ENCODE results near the gene HPSE2.

The HPSE2 gene

GRCh38 chr10:98833542-98833941 is 402.1 kb downstream of the HPSE2 start:
- no peak for DNase-seq (ENCODE audit: low spot score)

GRCh38 chr10:98832738-98833137 is 402.9 kb downstream of the HPSE2 start:
- no peak for DNase-seq (ENCODE audit: low spot score)

- DNase-seq (ENCODE audit: low spot score) = no peak
Measured at GRCh38 chr10:98832196-98832595, 403.5 kb downstream of the HPSE2 start.

GRCh38 chr10:98831391-98831790 is 404.3 kb downstream of the HPSE2 start:
- DNase-seq (ENCODE audit: low spot score) = no peak

GRCh38 chr10:98825741-98826140 is 409.9 kb downstream of the HPSE2 start:
- DNase-seq (ENCODE audit: low spot score) = no peak

- no peak for DNase-seq (ENCODE audit: low spot score)
Measured at GRCh38 chr10:98817396-98817795, 418.3 kb downstream of the HPSE2 start.

- DNase-seq (ENCODE audit: low spot score) = no peak
Measured at GRCh38 chr10:98815039-98815885, 420.4 kb downstream of the HPSE2 start.

- DNase-seq (ENCODE audit: low spot score) = no peak
Measured at GRCh38 chr10:98814470-98814869, 421.2 kb downstream of the HPSE2 start.

- DNase-seq (ENCODE audit: low spot score) = no peak
Measured at GRCh38 chr10:98808282-98808892, 427.3 kb downstream of the HPSE2 start.

GRCh38 chr10:98800263-98800662 is 435.4 kb downstream of the HPSE2 start:
- no peak for DNase-seq (ENCODE audit: low spot score)

GRCh38 chr10:98795467-98795866 is 440.2 kb downstream of the HPSE2 start:
- no peak for DNase-seq (ENCODE audit: low spot score)

GRCh38 chr10:98790817-98791216 is 444.8 kb downstream of the HPSE2 start:
- no peak for DNase-seq (ENCODE audit: low spot score)

GRCh38 chr10:98778277-98778759 is 457.3 kb downstream of the HPSE2 start:
- no peak for DNase-seq (ENCODE audit: low spot score)

GRCh38 chr10:98758463-98758862 is 477.2 kb downstream of the HPSE2 start:
- no peak for DNase-seq (ENCODE audit: low spot score)

- DNase-seq (ENCODE audit: low spot score) = no peak
Measured at GRCh38 chr10:98748298-98748697, 487.4 kb downstream of the HPSE2 start.

GRCh38 chr10:98745645-98746044 is 490.0 kb downstream of the HPSE2 start:
- DNase-seq (ENCODE audit: low spot score) = no peak

GRCh38 chr10:98720551-98720950 is 515.1 kb downstream of the HPSE2 start:
- no peak for DNase-seq (ENCODE audit: low spot score)

- DNase-seq (ENCODE audit: low spot score) = no peak
Measured at GRCh38 chr10:98713586-98713985, 522.1 kb downstream of the HPSE2 start.

- no peak for DNase-seq (ENCODE audit: low spot score)
Measured at GRCh38 chr10:98696516-98696915, 539.1 kb downstream of the HPSE2 start.

- DNase-seq (ENCODE audit: low spot score) = no peak
Measured at GRCh38 chr10:98694883-98695282, 540.8 kb downstream of the HPSE2 start.

GRCh38 chr10:98694014-98694413 is 541.6 kb downstream of the HPSE2 start:
- no peak for DNase-seq (ENCODE audit: low spot score)

GRCh38 chr10:98687685-98688084 is 548.0 kb downstream of the HPSE2 start:
- DNase-seq (ENCODE audit: low spot score) = no peak
